SHP77 treated with DMSO at 0.1 percent for 48 hours (cell line): ENCODE data around the gene TNS3.
A peak's percentile ranks its signal among the peaks of the same experiment; 100 is the strongest.
"Not testable (repeated sequence)": the region's sequence is repeated elsewhere in the genome, so short reads cannot be mapped to it uniquely, and the experiment has no call there.

Experiments used
- DNase-seq: peaks from one replicate; lab custom pipeline; 2025; lab: John Stamatoyannopoulos, UW

The TNS3 gene

GRCh38 chr7:47602272-47603004 is 20.5 kb upstream of the TNS3 start:
- DNase-seq: no peak

- DNase-seq: no peak
Observed at GRCh38 chr7:47601881-47602249, 20.0 kb upstream of the TNS3 start.

GRCh38 chr7:47601119-47601880 is 19.4 kb upstream of the TNS3 start:
- DNase-seq: no peak

- no peak for DNase-seq
Observed at GRCh38 chr7:47600199-47601118, 18.5 kb upstream of the TNS3 start.

GRCh38 chr7:47597379-47597778 is 15.5 kb upstream of the TNS3 start:
- no peak for DNase-seq

- DNase-seq: peak; percentile 32
Observed at GRCh38 chr7:47596502-47597202, 14.7 kb upstream of the TNS3 start.

- DNase-seq: no peak
Observed at GRCh38 chr7:47594406-47594805, 12.5 kb upstream of the TNS3 start.

GRCh38 chr7:47591655-47592572 is 10.0 kb upstream of the TNS3 start:
- DNase-seq: no peak

- no peak for DNase-seq
Observed at GRCh38 chr7:47591089-47591654, 9.3 kb upstream of the TNS3 start.

GRCh38 chr7:47590215-47590614 is 8.3 kb upstream of the TNS3 start:
- not testable (repeated sequence) for DNase-seq

- no peak for DNase-seq
Observed at GRCh38 chr7:47588704-47589225, 6.9 kb upstream of the TNS3 start.

- no peak for DNase-seq
Observed at GRCh38 chr7:47587976-47588375, 6.1 kb upstream of the TNS3 start.

GRCh38 chr7:47587351-47587750 is 5.4 kb upstream of the TNS3 start:
- DNase-seq: no peak

- peak; percentile 85 for DNase-seq
Observed at GRCh38 chr7:47586925-47587324, 5.0 kb upstream of the TNS3 start.

- not testable (repeated sequence) for DNase-seq
Observed at GRCh38 chr7:47586161-47586670, 4.3 kb upstream of the TNS3 start.

- no peak for DNase-seq
Observed at GRCh38 chr7:47584536-47584895, 2.6 kb upstream of the TNS3 start.

GRCh38 chr7:47583739-47584535 is 2.0 kb upstream of the TNS3 start:
- DNase-seq: no peak

GRCh38 chr7:47582764-47583738 is 1.1 kb upstream of the TNS3 start:
- DNase-seq: no peak
